ENCODE results near the gene MACROD2. TPM values are rescaled to one million over a fixed set of nuclear protein-coding genes. Genes with fewer than 3 reads are reported as not detected.
"Not testable (repeated sequence)": the region's sequence is repeated elsewhere in the genome, so short reads cannot be mapped to it uniquely, and the experiment has no call there.

Gene MACROD2
- total and polyA plus RNA-seq, 11 donors, result 0.54 to 5.4 (median 2.4) TPM

DNA sequence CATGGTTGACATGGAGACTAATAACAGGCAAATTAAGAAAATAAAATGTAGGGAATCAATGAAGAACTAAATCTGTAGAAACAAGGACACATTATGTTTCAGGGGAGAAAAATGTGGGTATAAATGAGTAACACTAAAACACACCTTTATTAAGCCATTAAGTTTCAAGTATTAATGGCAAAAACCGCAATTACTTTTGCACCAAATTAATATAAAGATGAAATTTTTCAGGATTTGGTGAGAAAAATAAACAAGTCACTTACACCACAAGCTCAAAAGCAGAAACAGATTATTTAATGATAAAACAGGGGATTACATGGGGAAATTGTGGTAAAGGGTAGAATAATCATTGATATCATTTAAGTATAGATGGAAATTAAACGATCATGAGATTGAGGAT is 1135.9 kb downstream of the MACROD2 start:
- H3K27me3 ChIP-seq, result no peaks in the 10 kb centered on the region
- H3K4me1 ChIP-seq, result no peaks in the 10 kb centered on the region
- H3K4me3 ChIP-seq, result no peak overlapping the region
- H3K36me3 ChIP-seq, result no peaks in the 10 kb centered on the region
- no peaks in the 10 kb centered on the region for H3K9me3 ChIP-seq
- WGBS, 4 donors, result 81 to 90% (median 88%) methylated on average over 2 of the region's 2 CpGs
- TF ChIP-seq, protein P1, sequence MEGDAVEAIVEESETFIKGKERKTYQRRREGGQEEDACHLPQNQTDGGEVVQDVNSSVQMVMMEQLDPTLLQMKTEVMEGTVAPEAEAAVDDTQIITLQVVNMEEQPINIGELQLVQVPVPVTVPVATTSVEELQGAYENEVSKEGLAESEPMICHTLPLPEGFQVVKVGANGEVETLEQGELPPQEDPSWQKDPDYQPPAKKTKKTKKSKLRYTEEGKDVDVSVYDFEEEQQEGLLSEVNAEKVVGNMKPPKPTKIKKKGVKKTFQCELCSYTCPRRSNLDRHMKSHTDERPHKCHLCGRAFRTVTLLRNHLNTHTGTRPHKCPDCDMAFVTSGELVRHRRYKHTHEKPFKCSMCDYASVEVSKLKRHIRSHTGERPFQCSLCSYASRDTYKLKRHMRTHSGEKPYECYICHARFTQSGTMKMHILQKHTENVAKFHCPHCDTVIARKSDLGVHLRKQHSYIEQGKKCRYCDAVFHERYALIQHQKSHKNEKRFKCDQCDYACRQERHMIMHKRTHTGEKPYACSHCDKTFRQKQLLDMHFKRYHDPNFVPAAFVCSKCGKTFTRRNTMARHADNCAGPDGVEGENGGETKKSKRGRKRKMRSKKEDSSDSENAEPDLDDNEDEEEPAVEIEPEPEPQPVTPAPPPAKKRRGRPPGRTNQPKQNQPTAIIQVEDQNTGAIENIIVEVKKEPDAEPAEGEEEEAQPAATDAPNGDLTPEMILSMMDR (IDR thresholded peaks at IDR 0.05), result no peak
- no peak for TF ChIP-seq POLR2A (IDR thresholded peaks at IDR 0.05)
- no peak for ATAC-seq
- no peak for DNase-seq
- H3K27ac ChIP-seq, result no peak overlapping the region
- intact Hi-C loops (cut with DNase I), result no loop called here

DNA sequence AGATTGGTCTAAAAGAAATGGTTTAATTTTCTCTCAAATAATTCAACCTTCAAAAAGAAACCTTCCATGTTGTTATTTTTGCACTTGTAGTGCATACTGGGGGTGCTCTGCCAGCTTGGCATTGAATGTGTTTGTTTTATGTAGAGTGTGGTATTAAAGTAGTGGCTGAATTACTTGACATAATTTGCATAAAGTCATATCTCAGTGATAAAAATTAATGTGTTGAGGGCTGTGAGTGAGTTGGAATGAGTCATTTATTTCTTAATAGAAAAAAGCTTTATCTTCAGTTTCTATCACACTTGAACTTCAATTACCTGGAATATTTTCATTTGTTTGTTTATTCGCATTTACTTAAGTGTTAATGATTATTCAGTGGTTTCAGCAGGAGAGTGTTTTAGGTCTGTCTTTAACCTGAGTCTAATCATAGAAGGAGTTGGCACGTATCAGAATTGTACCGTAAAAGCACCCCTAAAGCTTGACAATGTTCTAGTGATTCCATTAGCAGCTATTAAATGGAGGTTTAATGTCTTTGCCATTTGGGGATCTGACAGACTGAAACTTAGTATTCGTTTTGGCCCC is 1143.3 kb downstream of the MACROD2 start:
- intact Hi-C loops (cut with DNase I), result no loop called here
- Histone ChIP-seq H3K27me3 (no peaks in the 10 kb centered on the region), H3K36me3 (no peaks in the 10 kb centered on the region), H3K9me3 (no peaks in the 10 kb centered on the region), H3K4me3 (no peak overlapping the region), H3K27ac (no peak overlapping the region), H3K4me1 (no peaks in the 10 kb centered on the region)
- DNase-seq (no peak), ATAC-seq (no peak)
- TF ChIP-seq POLR2A (IDR thresholded peaks at IDR 0.05), result no peak
- TF ChIP-seq, protein P1 (IDR thresholded peaks at IDR 0.05), result no peak
- 80 to 86% (median 83%) methylated on average over 4 of the region's 4 CpGs for WGBS, 4 donors

DNA sequence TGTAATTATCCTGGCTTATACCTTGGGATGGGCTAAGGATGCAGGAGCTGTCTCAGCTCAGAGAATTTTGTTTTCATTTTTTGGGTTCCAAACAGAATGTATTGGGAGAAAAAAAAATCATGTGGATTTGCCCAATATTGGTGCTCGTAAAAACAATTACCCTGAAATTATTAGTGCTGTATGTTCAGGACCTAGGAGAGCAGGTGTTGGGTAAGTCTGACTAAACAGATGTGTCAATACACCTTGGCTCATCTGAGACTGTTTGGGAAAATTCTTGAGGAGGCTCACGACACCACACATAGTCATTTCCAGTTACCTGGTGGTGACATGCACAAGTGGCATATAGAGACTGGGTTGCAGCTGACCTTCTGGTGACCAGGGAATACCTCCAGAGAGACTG is 1144.2 kb downstream of the MACROD2 start:
- Histone ChIP-seq H3K4me3 (no peak overlapping the region), H3K27ac (no peak overlapping the region), H3K4me1 (no peaks in the 10 kb centered on the region), H3K36me3 (no peaks in the 10 kb centered on the region), H3K27me3 (no peaks in the 10 kb centered on the region), H3K9me3 (no peaks in the 10 kb centered on the region)
- no peak for ATAC-seq
- TF ChIP-seq, protein P1 (IDR thresholded peaks at IDR 0.05), result no peak
- no peak for TF ChIP-seq POLR2A (IDR thresholded peaks at IDR 0.05)
- intact Hi-C loops (cut with DNase I), result no loop called here
- WGBS, 4 donors, result 81 to 89% (median 85%) methylated on average over 2 of the region's 2 CpGs
- DNase-seq, result no peak

DNA sequence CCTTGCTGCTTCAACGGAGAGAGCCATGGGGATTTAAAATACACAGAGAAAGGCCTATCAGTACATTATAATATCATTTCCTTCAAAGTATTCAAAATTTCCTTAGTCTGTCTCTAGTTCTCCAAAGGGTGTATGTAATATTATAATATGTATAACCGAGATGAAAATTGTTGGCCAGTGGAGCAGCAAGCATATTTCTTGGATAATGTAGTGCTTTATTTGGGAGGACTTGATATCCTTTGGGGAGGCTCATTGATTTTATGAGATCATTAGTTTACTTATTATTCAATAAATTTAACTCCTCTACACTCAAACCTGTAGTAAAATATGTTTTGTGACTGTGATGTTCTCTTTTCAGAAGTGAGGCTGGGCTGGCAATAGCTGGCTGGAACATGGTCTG is 1145.0 kb downstream of the MACROD2 start:
- intact Hi-C loops (cut with DNase I), result no loop called here
- no peaks in the 10 kb centered on the region for H3K27me3 ChIP-seq
- ATAC-seq, result no peak
- H3K9me3 ChIP-seq, result no peaks in the 10 kb centered on the region
- WGBS, 4 donors, result 47 to 67% (median 63%) methylated on average over 2 of the region's 2 CpGs
- no peak for TF ChIP-seq POLR2A (IDR thresholded peaks at IDR 0.05)
- TF ChIP-seq, protein P1 (IDR thresholded peaks at IDR 0.05), result no peak
- no peaks in the 10 kb centered on the region for H3K4me1 ChIP-seq
- no peak overlapping the region for H3K27ac ChIP-seq
- no peak overlapping the region for H3K4me3 ChIP-seq
- DNase-seq, result no peak
- H3K36me3 ChIP-seq, result no peaks in the 10 kb centered on the region

DNA sequence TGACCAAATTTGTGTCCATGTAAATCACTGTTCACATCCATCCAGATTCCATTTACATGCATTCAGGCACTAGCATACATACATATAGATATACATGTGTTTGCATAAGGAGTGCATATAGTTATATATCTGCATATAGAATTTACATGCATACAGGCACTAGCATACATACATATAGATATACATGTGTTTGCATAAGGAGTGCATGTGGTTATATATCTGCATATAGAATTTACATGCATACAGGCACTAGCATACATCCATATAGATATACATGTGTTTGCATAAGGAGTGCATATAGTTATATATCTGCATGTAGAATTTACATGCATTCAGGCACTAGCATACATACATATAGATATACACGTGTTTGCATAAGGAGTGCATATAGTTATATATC is 1145.6 kb downstream of the MACROD2 start:
- H3K4me3 ChIP-seq; H3K27me3 ChIP-seq; H3K9me3 ChIP-seq; intact Hi-C loops (cut with DNase I); H3K36me3 ChIP-seq; ATAC-seq; H3K27ac ChIP-seq; H3K4me1 ChIP-seq; DNase-seq: not testable (repeated sequence)
- WGBS, 4 donors, result 75 to 96% (median 89%) methylated on average over 1 of the region's 1 CpG
